ENCODE data around the gene PAX5.

Gene PAX5

GRCh38 chr9:36848946-36849345 is 185.1 kb downstream of the PAX5 start:
- no peak for DNase-seq

DNA sequence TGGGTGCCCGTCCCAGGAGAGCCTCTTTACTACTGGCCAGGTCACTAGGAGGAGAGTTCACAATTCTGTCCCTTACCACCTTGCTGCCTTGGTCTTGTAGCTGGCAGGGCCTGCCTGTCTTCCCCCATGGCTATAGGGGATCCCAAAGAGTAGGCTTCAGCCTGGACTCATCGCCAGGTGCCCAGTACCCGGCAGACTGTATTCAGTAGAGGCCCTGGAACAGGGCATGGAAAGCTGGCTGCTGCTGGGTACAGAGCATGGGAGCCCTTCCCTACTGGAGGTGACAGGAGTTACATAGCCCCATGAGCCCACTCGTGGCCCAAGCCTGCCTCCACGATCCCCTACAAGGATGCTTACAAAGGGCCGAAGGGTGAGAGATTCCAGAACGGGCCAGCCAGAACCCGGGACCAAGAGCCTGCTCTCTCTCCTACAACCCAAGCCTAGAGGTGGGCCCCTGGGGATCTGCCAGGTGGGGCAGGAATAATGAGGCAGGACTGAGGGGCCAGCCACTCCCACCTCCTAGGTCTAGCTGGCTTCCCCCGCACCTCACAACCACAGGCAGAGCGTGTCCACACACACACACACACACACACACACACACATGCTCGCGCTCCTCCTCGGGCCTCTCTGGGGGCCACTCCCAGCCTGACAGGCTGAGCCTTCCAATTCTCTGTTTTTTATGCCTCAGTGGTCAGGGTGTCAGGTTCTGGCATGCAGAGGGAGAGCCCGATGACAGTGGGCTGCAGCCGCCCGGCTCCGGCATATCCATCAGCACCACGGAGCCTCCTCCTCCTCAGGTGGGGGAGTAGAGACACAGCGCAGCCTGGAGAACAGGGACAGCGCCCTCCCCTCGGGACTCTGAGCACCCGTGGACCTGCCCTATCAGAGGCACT is 186.0 kb downstream of the PAX5 start:
- DNase-seq = no peak

DNA sequence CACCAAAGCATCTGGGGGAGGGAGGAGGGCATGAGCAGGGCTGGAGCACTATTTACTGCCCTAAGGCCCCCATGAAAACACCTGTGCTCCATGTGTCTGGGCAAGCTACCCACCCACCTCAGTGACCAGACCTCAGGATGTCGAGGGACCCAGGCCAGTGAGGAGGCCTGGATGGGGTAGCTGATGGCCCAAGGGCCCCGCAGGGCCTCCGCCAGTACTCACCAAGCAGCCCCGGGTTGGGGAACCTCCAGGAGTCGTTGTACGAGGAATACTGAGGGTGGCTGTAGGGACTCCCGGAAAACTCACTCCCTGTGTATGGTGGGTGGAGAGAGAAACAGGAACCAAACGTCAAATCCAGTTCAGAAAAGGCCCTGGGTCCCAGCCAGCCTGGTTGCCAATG is 187.4 kb downstream of the PAX5 start:
- DNase-seq = no peak

- DNase-seq = no peak
Observed at GRCh38 chr9:36845844-36846243, 188.2 kb downstream of the PAX5 start.

DNA sequence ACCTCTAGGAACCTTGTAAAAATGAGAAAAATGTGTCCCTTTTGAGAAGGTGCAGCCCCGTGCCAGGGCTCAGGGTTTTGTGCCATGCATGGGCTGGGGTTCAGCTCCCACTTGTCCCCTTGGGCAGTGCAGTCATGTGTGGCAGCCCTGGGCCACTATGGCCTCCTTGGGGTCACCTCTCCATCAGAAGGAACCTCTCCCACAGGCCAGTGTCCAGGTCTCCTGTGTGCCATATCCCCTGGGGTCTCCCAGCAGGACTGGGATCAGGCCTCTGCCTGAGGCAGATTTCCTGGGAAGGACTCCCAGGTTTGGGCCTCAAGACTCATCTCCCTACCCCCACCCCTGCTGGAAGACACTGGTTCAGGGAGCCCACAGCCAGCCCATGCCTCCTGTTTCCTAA is 189.1 kb downstream of the PAX5 start:
- no peak for DNase-seq

- DNase-seq = no peak
Observed at GRCh38 chr9:36843964-36844363, 190.1 kb downstream of the PAX5 start.

DNA sequence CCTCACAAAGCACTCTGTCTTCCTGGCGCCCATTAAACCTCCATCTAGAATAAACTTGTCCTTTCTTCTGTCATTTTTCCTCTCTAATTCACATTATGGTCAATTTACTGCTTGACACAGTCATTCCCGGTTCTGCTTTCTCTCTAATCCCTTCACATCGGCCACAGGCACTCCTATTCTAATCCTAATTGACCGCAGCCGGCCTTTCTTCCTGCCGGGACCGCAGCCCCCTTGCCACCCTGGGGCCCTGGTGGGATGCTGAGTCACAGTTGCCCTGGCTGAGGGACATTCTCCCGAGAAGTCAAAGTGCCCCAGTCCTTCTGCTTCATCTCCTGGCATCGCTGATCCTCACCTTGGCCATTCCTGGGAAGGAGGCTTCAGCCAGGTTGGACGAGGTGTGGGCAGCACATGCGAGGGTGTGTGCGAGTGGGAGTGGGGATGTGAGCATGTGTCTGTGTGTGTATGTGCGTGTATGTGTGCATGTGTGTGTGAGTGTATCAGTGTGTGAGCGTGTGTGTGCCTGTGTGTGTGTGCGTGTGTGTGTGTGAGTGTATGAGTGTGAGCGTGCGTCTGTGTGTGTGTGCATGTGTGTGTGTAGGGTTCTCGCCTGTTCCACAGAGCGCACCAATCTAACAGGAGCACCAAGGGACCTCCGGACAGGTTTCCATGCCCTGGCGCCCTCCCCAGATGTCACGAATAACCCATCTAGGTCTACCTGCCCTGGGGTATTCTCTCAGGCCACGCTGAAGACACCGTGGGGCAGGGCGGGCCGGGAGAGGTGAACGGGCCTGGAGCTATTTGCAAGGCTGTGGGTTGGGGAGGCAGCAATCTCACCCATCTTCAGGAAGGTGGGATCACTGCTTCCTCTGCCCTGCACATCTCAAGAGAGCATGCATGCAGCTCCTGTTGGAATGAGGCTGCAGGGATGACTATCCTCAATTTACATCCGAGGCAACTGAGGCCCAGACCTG is 191.2 kb downstream of the PAX5 start:
- DNase-seq = no peak

GRCh38 chr9:36840898-36841536 is 193.1 kb downstream of the PAX5 start:
- no peak for DNase-seq

- no peak for DNase-seq
Observed at GRCh38 chr9:36839131-36839885, 194.8 kb downstream of the PAX5 start.

- DNase-seq = no peak
Observed at GRCh38 chr9:36837431-36838405, 196.3 kb downstream of the PAX5 start.

GRCh38 chr9:36836486-36836885 is 197.6 kb downstream of the PAX5 start:
- DNase-seq = no peak

- DNase-seq = no peak
Observed at GRCh38 chr9:36835271-36835996, 198.6 kb downstream of the PAX5 start.

- DNase-seq = no peak
Observed at GRCh38 chr9:36834736-36835135, 199.3 kb downstream of the PAX5 start.

DNA sequence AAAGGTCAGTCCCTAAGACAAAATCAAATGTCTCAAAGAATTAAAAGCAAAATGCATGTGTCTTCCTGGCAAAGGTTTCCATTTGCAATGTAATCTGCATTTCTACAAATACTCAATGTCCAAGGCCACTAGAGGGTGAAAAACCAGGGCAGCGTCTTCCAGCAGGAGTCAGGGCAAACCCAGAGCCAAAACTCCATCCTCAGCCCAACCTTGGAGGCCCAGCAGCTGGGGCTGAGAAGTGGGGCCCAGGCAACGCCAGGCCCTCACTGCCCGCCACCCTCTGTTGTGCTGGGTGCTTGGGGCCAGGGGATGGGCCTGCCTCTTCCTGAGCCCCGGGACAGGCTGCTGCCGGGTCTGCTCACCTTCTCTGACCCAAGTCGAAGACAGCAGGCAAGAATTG is 200.1 kb downstream of the PAX5 start:
- DNase-seq = no peak

DNA sequence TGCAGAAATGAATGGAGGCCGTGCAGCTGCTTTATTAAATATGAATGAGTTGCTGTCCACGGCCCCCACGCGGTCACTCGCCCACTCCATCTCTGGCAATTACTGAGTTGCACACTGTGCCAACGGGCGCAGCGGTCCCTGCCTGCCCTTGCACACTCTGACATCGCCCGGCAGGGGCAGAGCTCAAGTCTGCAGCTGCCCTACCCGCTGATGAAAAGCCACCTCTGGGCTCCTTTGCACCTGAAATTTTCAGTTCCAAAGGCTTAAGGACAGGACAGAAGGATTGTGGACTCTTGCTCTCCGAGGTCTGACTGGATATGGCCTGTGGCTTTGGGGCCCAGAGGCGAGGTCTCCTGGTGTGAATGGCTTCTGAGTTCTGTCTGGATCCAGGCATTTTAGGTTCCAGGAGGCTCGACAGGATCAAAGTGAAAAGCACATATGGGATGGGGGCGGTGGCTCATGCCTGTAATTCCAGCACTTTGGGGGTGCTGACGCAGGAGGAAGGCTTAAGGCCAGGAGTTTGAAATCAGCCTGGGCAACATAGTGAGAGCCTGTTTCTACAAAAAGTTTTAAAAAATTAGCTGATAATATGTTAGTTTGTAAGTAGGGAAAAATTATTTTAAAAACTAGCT is 201.8 kb downstream of the PAX5 start:
- no peak for DNase-seq

DNA sequence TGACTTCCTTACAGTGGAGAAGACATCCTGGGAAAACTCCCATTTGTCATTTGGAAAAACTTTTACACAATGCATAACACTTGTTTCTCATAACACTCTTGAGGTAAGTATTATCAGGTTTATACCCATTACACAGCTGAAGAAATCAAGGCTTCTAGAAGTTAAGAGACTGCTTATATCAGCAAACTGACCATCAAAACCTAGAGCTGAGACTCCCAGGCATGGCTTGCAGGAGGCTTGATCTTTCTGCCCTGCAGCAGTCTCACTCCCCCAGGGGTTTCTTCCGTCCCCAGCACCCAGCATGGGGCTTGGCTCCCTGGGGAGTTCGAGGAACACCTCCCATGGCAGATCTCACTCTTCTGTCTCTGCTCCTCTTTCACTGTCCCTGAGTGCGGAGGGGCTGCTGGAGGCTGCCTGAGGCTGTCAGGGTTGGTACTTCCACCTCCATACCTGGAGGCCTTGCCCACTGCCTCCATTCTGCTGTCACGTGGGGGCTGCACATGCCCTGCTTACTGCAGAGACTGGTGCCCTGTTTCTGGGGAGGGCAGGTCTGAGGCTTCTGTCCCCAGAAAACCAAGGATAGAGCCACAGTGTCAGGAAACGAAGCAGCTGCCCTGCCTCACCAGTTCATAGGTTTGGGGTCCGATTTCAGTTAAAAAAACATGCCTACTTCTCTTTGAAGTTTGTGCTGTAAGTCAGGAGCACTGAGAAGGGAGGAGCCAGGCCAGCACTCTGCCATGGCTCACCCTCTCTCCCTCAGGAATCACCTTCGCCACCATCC is 202.5 kb downstream of the PAX5 start:
- no peak for DNase-seq

GRCh38 chr9:36828611-36829013 is 205.5 kb downstream of the PAX5 start:
- no peak for DNase-seq

GRCh38 chr9:36827593-36827992 is 206.5 kb downstream of the PAX5 start:
- DNase-seq = no peak

- no peak for DNase-seq
Observed at GRCh38 chr9:36826581-36826980, 207.5 kb downstream of the PAX5 start.
